Kidney (tissue), 14 donors: Measurements from ENCODE around the gene RAC2. TPM values are rescaled to one million over a fixed set of nuclear protein-coding genes. Genes with fewer than 3 reads are reported as not detected.
A peak's percentile ranks its signal among the peaks of the same experiment; 100 is the strongest.

Source experiments
- DNase-seq, 5 donors: peaks; one replicate each; pipeline ENCODE4 v3.0.0-alpha.2; 2013 to 2020
- FAIRE-seq: peaks from 2 replicates; lab custom pipeline; 2012; peaks lifted over from hg19 to GRCh38; lab: Jason Lieb, UNC
- H3K27ac ChIP-seq, 2 donors: one replicate each; pipeline ENCODE4 v1.7.0; 2013; ENCODE audit warnings: low read depth in 2 of 2, low read length in 2 of 2, inconsistent platforms in 1 of 2
- H3K27me3 ChIP-seq: one replicate; pipeline ENCODE4 v1.7.1; 2013; ENCODE audit warnings: low read length, inconsistent platforms; ENCODE audit not compliant: control insufficient read depth, insufficient read depth
- H3K36me3 ChIP-seq, 3 donors: one replicate each; pipeline versions ENCODE4 v1.7.0 to v1.7.1; 2013; ENCODE audit warnings: low read length in 3 of 3, control low read depth in 1 of 3, inconsistent platforms in 1 of 3; ENCODE audit not compliant: insufficient read depth in 3 of 3, control insufficient read depth in 2 of 3
- H3K4me1 ChIP-seq, 3 donors: one replicate each; pipeline versions ENCODE4 v1.7.0 to v1.7.1; 2013; ENCODE audit warnings: low read length in 3 of 3, inconsistent platforms in 1 of 3, low read depth in 1 of 3; ENCODE audit not compliant: control insufficient read depth in 2 of 3, insufficient read depth in 2 of 3
- H3K4me3 ChIP-seq, 3 donors: one replicate each; pipeline versions ENCODE4 v1.7.0 to v1.8.1; 2013; ENCODE audit warnings: low read length in 3 of 3, control low read depth in 1 of 3, inconsistent platforms in 1 of 3
- H3K9ac ChIP-seq, 3 donors: one replicate each; pipeline versions ENCODE4 v1.7.0 to v1.7.1; 2013; ENCODE audit warnings: low read length in 3 of 3, control low read depth in 1 of 3, inconsistent platforms in 1 of 3
- H3K9me3 ChIP-seq, 3 donors: one replicate each; pipeline versions ENCODE4 v1.7.0 to v1.7.1; 2013; ENCODE audit warnings: low read length in 3 of 3, control low read depth in 1 of 3, inconsistent platforms in 1 of 3; ENCODE audit not compliant: control insufficient read depth in 2 of 3, insufficient read depth in 1 of 3
- intact Hi-C: fragments of 100-400 bp; cut with DNase I; formaldehyde crosslinking; loops from one replicate; pipeline ENCODE4 v1.11.1; 2022
- polyA plus RNA-seq: library from polyadenylated mRNA; stranded (reverse); fragments of 350-450 nt; fragmentation: Illumina TruSeq; extraction: RNeasy Lipid Tissue Mini Kit (QIAGEN cat#74804); gene quantifications from one replicate; pipeline ENCODE4 v1.2.3, GENCODE V29; 2014; ENCODE audit warnings: low read depth, low replicate concordance; ENCODE audit not compliant: insufficient read depth
- total RNA-seq: library from RNA; stranded (reverse); fragmentation: NEBNext Ultra II Directional; extraction: Animal tissue kit (Norgen Biotek cat#: 25700); gene quantifications from one replicate; pipeline ENCODE4 v1.2.1, GENCODE V29; 2021
- TF ChIP-seq, protein P1 (sequence below): IDR thresholded peaks from 3 replicates; pipeline ENCODE4 v1.5.1; 2012; ENCODE audit warnings: mild to moderate bottlenecking, moderate library complexity, borderline replicate concordance; ENCODE audit not compliant: insufficient read depth; ENCODE audit errors: extremely low read depth
- donor health status: control.
- donor health status: control.
- donor health status: control.
- donor health status: control.
- donor health status: control.
- donor health status: DM: yes; HTN: yes; CAD: no.
- donor health status: Normal renal cell carcinoma (clear cell type).

RAC2 gene
- total and polyA plus RNA-seq, 2 donors from 2014 or later = 4.5 to 38.6 TPM

- peak in 2 of 5 donors; percentile 29 to 52 for DNase-seq
- H3K9ac ChIP-seq = no peak overlapping the region
- FAIRE-seq = no peak
- no peaks in the 10 kb centered on the region for H3K9me3 ChIP-seq
- no peaks in the 10 kb centered on the region for H3K36me3 ChIP-seq
- H3K27ac ChIP-seq = no peak overlapping the region
- TF ChIP-seq, protein P1, sequence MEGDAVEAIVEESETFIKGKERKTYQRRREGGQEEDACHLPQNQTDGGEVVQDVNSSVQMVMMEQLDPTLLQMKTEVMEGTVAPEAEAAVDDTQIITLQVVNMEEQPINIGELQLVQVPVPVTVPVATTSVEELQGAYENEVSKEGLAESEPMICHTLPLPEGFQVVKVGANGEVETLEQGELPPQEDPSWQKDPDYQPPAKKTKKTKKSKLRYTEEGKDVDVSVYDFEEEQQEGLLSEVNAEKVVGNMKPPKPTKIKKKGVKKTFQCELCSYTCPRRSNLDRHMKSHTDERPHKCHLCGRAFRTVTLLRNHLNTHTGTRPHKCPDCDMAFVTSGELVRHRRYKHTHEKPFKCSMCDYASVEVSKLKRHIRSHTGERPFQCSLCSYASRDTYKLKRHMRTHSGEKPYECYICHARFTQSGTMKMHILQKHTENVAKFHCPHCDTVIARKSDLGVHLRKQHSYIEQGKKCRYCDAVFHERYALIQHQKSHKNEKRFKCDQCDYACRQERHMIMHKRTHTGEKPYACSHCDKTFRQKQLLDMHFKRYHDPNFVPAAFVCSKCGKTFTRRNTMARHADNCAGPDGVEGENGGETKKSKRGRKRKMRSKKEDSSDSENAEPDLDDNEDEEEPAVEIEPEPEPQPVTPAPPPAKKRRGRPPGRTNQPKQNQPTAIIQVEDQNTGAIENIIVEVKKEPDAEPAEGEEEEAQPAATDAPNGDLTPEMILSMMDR = no peak
- no peaks in the 10 kb centered on the region for H3K27me3 ChIP-seq
- H3K4me3 ChIP-seq = no peak overlapping the region
- H3K4me1 ChIP-seq = no peaks in the 10 kb centered on the region
- intact Hi-C loops = loop anchor here (10.0 kb wide), 1 partner anchor 124 kb away; no protein-coding TSS in a partner anchor
These were observed 34.8 kb downstream of the RAC2 start for GRCh38 chr22:37209140-37209845.

GRCh38 chr22:37208401-37209139, 35.5 kb downstream of the RAC2 start:
- Histone ChIP-seq H3K4me3 (no peak overlapping the region), H3K36me3 (no peaks in the 10 kb centered on the region), H3K9me3 (no peaks in the 10 kb centered on the region), H3K27ac (no peak overlapping the region), H3K4me1 (no peaks in the 10 kb centered on the region), H3K9ac (no peak overlapping the region), H3K27me3 (no peaks in the 10 kb centered on the region)
- intact Hi-C loops = loop anchor here (10.0 kb wide), 1 partner anchor 124 kb away; no protein-coding TSS in a partner anchor
- FAIRE-seq = no peak
- TF ChIP-seq, protein P1 = no peak
- peak in 2 of 5 donors; percentile 50 to 53 for DNase-seq

- FAIRE-seq = no peak
- H3K36me3 ChIP-seq = no peaks in the 10 kb centered on the region
- H3K9me3 ChIP-seq = no peaks in the 10 kb centered on the region
- TF ChIP-seq, protein P1 = no peak
- DNase-seq = no peak
- H3K27ac ChIP-seq = no peak overlapping the region
- H3K27me3 ChIP-seq = no peaks in the 10 kb centered on the region
- H3K4me1 ChIP-seq = no peaks in the 10 kb centered on the region
- no peak overlapping the region for H3K9ac ChIP-seq
- intact Hi-C loops = loop anchor here (10.0 kb wide), 1 partner anchor 123 kb away; no protein-coding TSS in a partner anchor
- no peak overlapping the region for H3K4me3 ChIP-seq
These were observed 36.1 kb downstream of the RAC2 start for GRCh38 chr22:37207981-37208380.
